Measurements from ENCODE around the gene MTMR11. TPM values are rescaled to one million over a fixed set of nuclear protein-coding genes. Genes with fewer than 3 reads are reported as not detected.
A peak's percentile ranks its signal among the peaks of the same experiment; 100 is the strongest.

MTMR11 gene
- total and polyA plus RNA-seq, 9 of the 15 experiments (the other 6 are each of a cell fraction or from before 2014, with no cell fraction given) = 0.09 to 1.6 (median 0.51) TPM

DNA sequence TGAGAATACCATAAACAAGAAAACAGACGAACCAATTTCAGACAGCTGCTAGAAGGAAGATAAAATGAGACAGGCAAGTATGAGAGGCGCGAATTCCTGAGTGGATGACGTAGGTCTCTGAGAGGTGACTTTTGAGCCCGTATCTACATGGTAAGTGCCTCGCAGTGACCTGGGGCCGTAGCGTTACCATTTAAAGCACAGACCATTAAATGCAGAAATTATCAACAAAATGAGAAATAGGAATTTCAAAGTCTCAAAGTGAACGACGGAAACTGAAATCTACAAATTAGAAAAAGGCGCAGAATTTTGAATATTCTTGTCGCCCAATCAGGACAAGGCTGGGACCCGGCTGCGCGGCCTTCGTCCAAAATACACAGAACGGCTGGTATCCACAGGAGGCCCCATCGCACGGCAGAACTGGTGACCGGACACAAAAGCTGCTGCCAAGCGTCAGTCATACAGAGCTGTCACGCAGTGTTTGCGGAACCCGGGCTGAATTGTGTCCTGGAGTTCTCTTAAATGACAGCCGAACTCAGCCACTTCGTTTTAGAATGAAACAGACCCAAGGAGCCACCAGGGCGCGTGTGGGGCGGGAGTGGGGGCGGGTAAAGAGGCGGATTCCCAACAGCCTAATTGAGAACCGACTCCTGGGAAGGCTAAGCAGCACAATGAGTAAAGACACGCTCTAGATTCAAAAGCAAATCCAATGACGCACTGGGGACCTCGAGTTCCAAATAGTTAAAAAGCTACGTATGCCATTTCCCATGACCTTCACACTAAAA, 51.1 kb downstream of the MTMR11 start (continued):
- TF ChIP-seq SRSF9 (IDR thresholded peaks at IDR 0.05; ENCODE audit: borderline replicate concordance, low read depth, low read length) (no peak), ETS2 (tag; IDR thresholded peaks at IDR 0.05; ENCODE audit: borderline replicate concordance, poor library complexity, severe bottlenecking) (no peak), TAL1 (IDR thresholded peaks at IDR 0.05) (peak; percentile 44; the same call in 1 of the 2 replicates), ZNF354B (CRISPR knock-in tag; IDR thresholded peaks at IDR 0.05) (no peak), TBL1XR1 (IDR thresholded peaks at IDR 0.05; ENCODE audit: low read length in 2 of 2) (peak in 1 of 2 experiments; percentile 89; a peak in 1 of 4 replicates), GTF2B (IDR thresholded peaks at IDR 0.05; ENCODE audit: extremely low read depth, insufficient read length) (no peak), ZNF644 (tag; IDR thresholded peaks at IDR 0.05; ENCODE audit: low read depth) (no peak), TFAM (CRISPR knock-in tag; conservative IDR thresholded peaks at IDR 0.05) (no peak), MEF2A (IDR thresholded peaks at IDR 0.05; ENCODE audit: control insufficient read depth, low read depth, low read length) (peak; percentile 4; the same call in 1 of the 2 replicates), AFF4 (CRISPR knock-in tag; IDR thresholded peaks at IDR 0.05) (peak; percentile 96), NCOA2 (IDR thresholded peaks at IDR 0.05; ENCODE audit: partially characterized antibody in 2 of 2) (no peak), SNRNP70 (optimal IDR thresholded peaks at IDR 0.05; ENCODE audit: low read depth, low read length) (peak; percentile 93), ZNF12 (CRISPR knock-in tag; IDR thresholded peaks at IDR 0.05) (0 out of 2 replicates have a peak, but pooled peaks have one; percentile 17), ZNF507 (tag; conservative IDR thresholded peaks at IDR 0.05) (no peak), KDM1A (IDR thresholded peaks at IDR 0.05) (no peak), SMARCA4 (IDR thresholded peaks at IDR 0.05) (no peak), TAF7 (tag; IDR thresholded peaks at IDR 0.05) (no peak), GTF2F1 (IDR thresholded peaks at IDR 0.05; ENCODE audit: low read depth, low read length) (no peak), DDX20 (tag; IDR thresholded peaks at IDR 0.05; ENCODE audit: low read depth) (no peak), BRF1 (IDR thresholded peaks at IDR 0.05; ENCODE audit: borderline replicate concordance, extremely low read depth, insufficient read length) (no peak), ARID2 (IDR thresholded peaks at IDR 0.05) (no peak), KDM5B (IDR thresholded peaks at IDR 0.05; ENCODE audit: insufficient replicate concordance, low read depth, low read length) (peak; percentile 84), MBD2 (IDR thresholded peaks at IDR 0.05; ENCODE audit: borderline replicate concordance, low read depth) (peak; percentile 33; the same call in 1 of the 2 replicates)
- TF ChIP-seq, protein P1, sequence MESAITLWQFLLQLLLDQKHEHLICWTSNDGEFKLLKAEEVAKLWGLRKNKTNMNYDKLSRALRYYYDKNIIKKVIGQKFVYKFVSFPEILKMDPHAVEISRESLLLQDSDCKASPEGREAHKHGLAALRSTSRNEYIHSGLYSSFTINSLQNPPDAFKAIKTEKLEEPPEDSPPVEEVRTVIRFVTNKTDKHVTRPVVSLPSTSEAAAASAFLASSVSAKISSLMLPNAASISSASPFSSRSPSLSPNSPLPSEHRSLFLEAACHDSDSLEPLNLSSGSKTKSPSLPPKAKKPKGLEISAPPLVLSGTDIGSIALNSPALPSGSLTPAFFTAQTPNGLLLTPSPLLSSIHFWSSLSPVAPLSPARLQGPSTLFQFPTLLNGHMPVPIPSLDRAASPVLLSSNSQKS (CRISPR knock-in tag; IDR thresholded peaks at IDR 0.05) = 0 out of 2 replicates have a peak, but pooled peaks have one; percentile 4

Measured in K562 (cell line).